ENCODE results near the gene TTC28. TPM values are rescaled to one million over a fixed set of nuclear protein-coding genes. Genes with fewer than 3 reads are reported as not detected.
"Not testable (repeated sequence)": the region's sequence is repeated elsewhere in the genome, so short reads cannot be mapped to it uniquely, and the experiment has no call there.

Gene TTC28
- total and polyA plus RNA-seq, 8 donors = 2.2 to 18.6 (median 11.5) TPM

- intact Hi-C loops (cut with DNase I) = no loop called here
- Histone ChIP-seq H3K9me3 (no peaks in the 10 kb centered on the region), H3K27me3 (no peaks in the 10 kb centered on the region), H3K36me3 (no peaks in the 10 kb centered on the region), H3K4me1 (no peaks in the 10 kb centered on the region), H3K4me3 (no peak overlapping the region), H3K27ac (no peak overlapping the region)
- no peak for ATAC-seq
- DNase-seq = no peak
- no peak for FAIRE-seq
- TF ChIP-seq CTCF (IDR thresholded peaks at IDR 0.05) = no peak
- 60 to 76% methylated on average over 1 of the region's 1 CpG for WGBS, 2 donors
Observed at GRCh38 chr22:28366856-28367255, 312.8 kb downstream of the TTC28 start.

- DNase-seq = no peak
- TF ChIP-seq CTCF (IDR thresholded peaks at IDR 0.05) = no peak
- no peak overlapping the region for H3K27ac ChIP-seq
- intact Hi-C loops (cut with DNase I) = no loop called here
- H3K4me1 ChIP-seq = no peaks in the 10 kb centered on the region
- no peak for ATAC-seq
- H3K9me3 ChIP-seq = no peaks in the 10 kb centered on the region
- no peak for FAIRE-seq
- no peak overlapping the region for H3K4me3 ChIP-seq
- no peaks in the 10 kb centered on the region for H3K27me3 ChIP-seq
- no peaks in the 10 kb centered on the region for H3K36me3 ChIP-seq
- WGBS, 2 donors = 91 to 96% methylated on average over 1 of the region's 1 CpG
Observed at GRCh38 chr22:28365371-28365770, 314.3 kb downstream of the TTC28 start.

- ATAC-seq; DNase-seq; H3K27ac ChIP-seq; FAIRE-seq; intact Hi-C loops (cut with DNase I); H3K9me3 ChIP-seq; H3K4me3 ChIP-seq; H3K36me3 ChIP-seq; H3K4me1 ChIP-seq; H3K27me3 ChIP-seq: not testable (repeated sequence)
- WGBS, 2 donors = 94 to 96% methylated on average over 3 of the region's 3 CpGs
Observed at GRCh38 chr22:28364105-28364504, 315.5 kb downstream of the TTC28 start.

GRCh38 chr22:28360939-28361338 lies 318.7 kb downstream of the TTC28 start:
- FAIRE-seq (no peak), DNase-seq (no peak), ATAC-seq (no peak)
- H3K4me1 ChIP-seq = no peaks in the 10 kb centered on the region
- H3K27ac ChIP-seq = no peak overlapping the region
- TF ChIP-seq CTCF (IDR thresholded peaks at IDR 0.05) = no peak
- no peaks in the 10 kb centered on the region for H3K9me3 ChIP-seq
- H3K36me3 ChIP-seq = no peaks in the 10 kb centered on the region
- intact Hi-C loops (cut with DNase I) = no loop called here
- no peaks in the 10 kb centered on the region for H3K27me3 ChIP-seq
- no peak overlapping the region for H3K4me3 ChIP-seq

GRCh38 chr22:28358312-28358711 lies 321.3 kb downstream of the TTC28 start:
- Histone ChIP-seq H3K27me3 (no peaks in the 10 kb centered on the region), H3K27ac (no peak overlapping the region), H3K36me3 (no peaks in the 10 kb centered on the region), H3K4me1 (no peaks in the 10 kb centered on the region), H3K4me3 (no peak overlapping the region), H3K9me3 (no peaks in the 10 kb centered on the region)
- 73 to 75% methylated on average over 2 of the region's 2 CpGs for WGBS, 2 donors
- no peak for ATAC-seq
- TF ChIP-seq CTCF (IDR thresholded peaks at IDR 0.05) = no peak
- no peak for DNase-seq
- FAIRE-seq = no peak
- intact Hi-C loops (cut with DNase I) = no loop called here

- ATAC-seq (no peak), FAIRE-seq (no peak), DNase-seq (no peak)
- intact Hi-C loops (cut with DNase I) = no loop called here
- H3K36me3 ChIP-seq = no peaks in the 10 kb centered on the region
- H3K4me1 ChIP-seq = no peaks in the 10 kb centered on the region
- H3K27ac ChIP-seq = no peak overlapping the region
- no peaks in the 10 kb centered on the region for H3K9me3 ChIP-seq
- H3K4me3 ChIP-seq = no peak overlapping the region
- 95 to 100% methylated on average over 1 of the region's 1 CpG for WGBS, 2 donors
- no peak for TF ChIP-seq CTCF (IDR thresholded peaks at IDR 0.05)
- no peaks in the 10 kb centered on the region for H3K27me3 ChIP-seq
Observed at GRCh38 chr22:28357193-28357592, 322.4 kb downstream of the TTC28 start.
